ENCODE results near the gene WNT9A. TPM values are rescaled to one million over a fixed set of nuclear protein-coding genes. Genes with fewer than 3 reads are reported as not detected.

The WNT9A gene
- total and polyA plus RNA-seq, 9 of the 15 experiments (the other 6 are each of a cell fraction or from before 2014, with no cell fraction given): 0.04 to 0.17 (median 0.10) TPM; not detected in 4

DNA sequence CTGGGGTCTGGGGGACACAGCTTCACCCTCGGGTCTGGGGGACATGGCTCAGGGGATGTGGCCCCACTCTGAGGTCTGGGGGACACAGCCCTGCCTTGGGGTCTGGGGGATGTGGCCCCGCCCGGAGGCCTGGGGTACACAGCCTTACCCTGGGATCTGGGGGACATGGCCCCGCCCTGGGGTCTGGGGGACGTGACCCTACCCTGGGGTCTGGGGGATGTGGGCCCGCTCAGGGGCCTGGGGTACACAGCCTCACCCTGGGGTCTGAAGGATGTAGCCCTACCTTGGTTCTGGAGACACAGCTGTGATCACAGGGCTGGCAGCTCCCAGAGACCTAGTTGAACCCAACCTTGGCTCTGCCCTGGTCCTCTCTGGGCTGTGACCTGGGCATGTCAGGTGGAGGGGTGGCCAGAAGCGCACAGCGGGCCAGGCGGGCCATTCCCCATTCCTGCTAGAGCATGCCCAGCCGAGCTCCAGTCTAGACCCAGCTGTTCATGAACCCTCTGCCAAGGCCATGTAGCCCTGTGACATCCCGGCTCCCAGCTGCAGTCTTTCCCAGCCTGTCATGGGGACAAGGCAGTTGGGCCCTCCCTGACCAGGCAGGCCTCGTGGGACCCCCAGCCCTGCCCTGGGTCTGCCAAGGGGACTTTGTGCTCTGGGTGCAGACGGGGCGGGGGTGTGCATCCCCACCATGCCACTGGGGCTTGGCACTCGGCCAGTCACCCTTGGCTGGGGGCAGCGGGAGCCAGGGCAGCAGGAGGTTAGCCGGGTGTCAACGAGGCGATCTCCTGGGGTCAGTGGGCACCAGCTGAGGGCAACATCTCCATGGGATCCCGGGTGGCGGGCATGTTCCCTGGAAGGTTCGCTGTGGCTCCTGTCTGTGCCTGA, 43.9 kb downstream of the WNT9A start:
- TF ChIP-seq FOSL1 (tag; conservative IDR thresholded peaks at IDR 0.05) (no peak), ARID2 (IDR thresholded peaks at IDR 0.05) (no peak), NFIC (IDR thresholded peaks at IDR 0.05) (peak; percentile 76), TAL1 (IDR thresholded peaks at IDR 0.05) (no peak)
- no peak overlapping the region for H2AFZ ChIP-seq (ENCODE audit: low read depth, low read length)
- 5% methylated on average over 21 of the region's 22 CpGs for WGBS (ENCODE audit: insufficient coverage, low coverage, missing lambda C conversion rate)
- no peaks in the 10 kb centered on the region for H3K9me3 ChIP-seq (replicated peaks; ENCODE audit: control insufficient read depth, insufficient read depth, low read depth, low read length)
- no peaks in the 10 kb centered on the region; the same call in none of the 2 replicates for H4K20me1 ChIP-seq (replicated peaks; ENCODE audit: control insufficient read depth, insufficient read depth, low read length)
- in situ Hi-C loops (cut with MboI) (no loop called here), intact Hi-C loops (cut with micrococcal nuclease) (no loop called here)
- no peaks in the 10 kb centered on the region for H3K36me3 ChIP-seq (ENCODE audit: control insufficient read depth, insufficient read depth, low read length)
- no peak overlapping the region for H3K4me3 ChIP-seq
- ATAC-seq: no peak
- no peaks in the 10 kb centered on the region for H3K79me2 ChIP-seq (ENCODE audit: control insufficient read depth, insufficient read depth, low read length)
- H3K9me1 ChIP-seq (ENCODE audit: control insufficient read depth, insufficient read depth, low read length): peaks cover 6% of the 10 kb centered on the region
- BruUV-seq (replicated peaks): no TSS peak
- ChIA-PET CTCF (ENCODE audit: low intra/inter-chr PET ratio) (no interaction called here), POLR2A (interaction anchor here (1.0 kb wide), 1 partner anchor 11 kb away, joined by 3 read pairs; no protein-coding TSS in a partner anchor)
- H3K4me1 ChIP-seq (replicated peaks in 1 of 2; ENCODE audit: control insufficient read depth in 2 of 2, insufficient read depth in 2 of 2, low read length in 2 of 2): peaks cover 0 to 48% of the 10 kb centered on the region in 2 experiments; a peak in 2 of 5 replicates
- H3K27ac ChIP-seq (ENCODE audit: extremely low read depth, low read depth, low read length): no peak overlapping the region
- peak overlapping the region in 1 of 2 experiments; percentile 28; a peak in 2 of 4 replicates for H3K9ac ChIP-seq (ENCODE audit: insufficient read depth in 1 of 2, low read depth in 2 of 2, low read length in 2 of 2)
- no peak for DNase-seq (ENCODE audit: extremely low read depth in 1 of 4, low spot score in 3 of 4)
- no peak for FAIRE-seq
- peaks cover 0 to 19% of the 10 kb centered on the region in 2 experiments; a peak in 3 of 5 replicates for H3K27me3 ChIP-seq (ENCODE audit: control insufficient read depth in 2 of 2, insufficient read depth in 2 of 2, low read length in 2 of 2)
- H3K4me2 ChIP-seq (ENCODE audit: insufficient read depth, low read length): no peak overlapping the region

DNA sequence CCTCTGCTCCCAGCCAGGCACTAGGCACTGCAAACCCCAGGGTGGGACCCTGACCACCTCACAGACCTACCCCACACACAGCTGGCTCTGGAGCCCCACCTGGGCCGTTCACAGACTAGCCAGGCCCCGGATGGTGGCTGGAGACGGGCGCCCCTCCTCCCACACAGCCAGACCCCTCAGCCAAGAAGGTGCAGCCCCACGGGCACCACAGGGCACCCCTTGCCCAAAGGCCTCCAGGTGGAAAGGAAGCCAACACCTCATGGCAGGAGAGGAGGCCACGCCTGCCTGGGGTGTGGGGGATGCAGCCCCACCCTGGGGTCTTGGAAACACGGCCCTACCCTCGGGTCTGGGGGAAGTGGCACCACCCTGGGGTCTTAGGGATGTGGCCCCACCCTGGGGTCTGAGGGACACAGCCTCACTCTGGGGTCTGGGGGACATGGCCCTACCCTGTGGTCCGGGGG, 44.6 kb downstream of the WNT9A start:
- peaks cover 6% of the 10 kb centered on the region for H3K9me1 ChIP-seq (ENCODE audit: control insufficient read depth, insufficient read depth, low read length)
- H3K4me2 ChIP-seq (ENCODE audit: insufficient read depth, low read length): no peak overlapping the region
- H3K36me3 ChIP-seq (ENCODE audit: control insufficient read depth, insufficient read depth, low read length): no peaks in the 10 kb centered on the region
- intact Hi-C loops (cut with micrococcal nuclease): no loop called here
- CTCF ChIA-PET (ENCODE audit: low intra/inter-chr PET ratio): no interaction called here
- in situ Hi-C loops (cut with MboI): no loop called here
- no peak overlapping the region for H3K27ac ChIP-seq (ENCODE audit: extremely low read depth, low read depth, low read length)
- TF ChIP-seq, protein P1, sequence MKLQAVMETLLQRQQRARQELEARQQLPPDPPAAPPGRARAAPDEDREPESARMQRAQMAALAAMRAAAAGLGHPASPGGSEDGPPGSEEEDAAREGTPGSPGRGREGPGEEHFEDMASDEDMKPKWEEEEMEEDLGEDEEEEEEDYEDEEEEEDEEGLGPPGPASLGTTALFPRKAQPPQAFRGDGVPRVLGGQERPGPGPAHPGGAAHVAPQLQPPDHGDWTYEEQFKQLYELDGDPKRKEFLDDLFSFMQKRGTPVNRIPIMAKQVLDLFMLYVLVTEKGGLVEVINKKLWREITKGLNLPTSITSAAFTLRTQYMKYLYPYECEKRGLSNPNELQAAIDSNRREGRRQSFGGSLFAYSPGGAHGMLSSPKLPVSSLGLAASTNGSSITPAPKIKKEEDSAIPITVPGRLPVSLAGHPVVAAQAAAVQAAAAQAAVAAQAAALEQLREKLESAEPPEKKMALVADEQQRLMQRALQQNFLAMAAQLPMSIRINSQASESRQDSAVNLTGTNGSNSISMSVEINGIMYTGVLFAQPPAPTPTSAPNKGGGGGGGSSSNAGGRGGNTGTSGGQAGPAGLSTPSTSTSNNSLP (IDR thresholded peaks at IDR 0.05; ENCODE audit: borderline replicate concordance, low read depth, low read length): no peak
- TF ChIP-seq EWSR1 (IDR thresholded peaks at IDR 0.05; ENCODE audit: borderline replicate concordance, low read depth, partially characterized antibody): no peak
- TF ChIP-seq MTF1 (CRISPR knock-in tag; IDR thresholded peaks at IDR 0.05; ENCODE audit: borderline replicate concordance): no peak
- peaks cover 0 to 48% of the 10 kb centered on the region in 2 experiments; a peak in 2 of 5 replicates for H3K4me1 ChIP-seq (replicated peaks in 1 of 2; ENCODE audit: control insufficient read depth in 2 of 2, insufficient read depth in 2 of 2, low read length in 2 of 2)
- H3K79me2 ChIP-seq (ENCODE audit: control insufficient read depth, insufficient read depth, low read length): no peaks in the 10 kb centered on the region
- no peak for ATAC-seq
- DNase-seq (ENCODE audit: extremely low read depth in 1 of 4, low spot score in 3 of 4): no peak
- no peak for FAIRE-seq
- WGBS (ENCODE audit: insufficient coverage, low coverage, missing lambda C conversion rate): under 1% methylated on average over 8 of the region's 9 CpGs
- H3K4me3 ChIP-seq: no peak overlapping the region
- no peak overlapping the region for H2AFZ ChIP-seq (ENCODE audit: low read depth, low read length)
- POLR2A ChIA-PET: interaction anchor here (0.7 kb wide), 1 partner anchor 599 kb away, joined by 3 read pairs; no protein-coding TSS in a partner anchor
- H3K9me3 ChIP-seq (replicated peaks; ENCODE audit: control insufficient read depth, insufficient read depth, low read depth, low read length): no peaks in the 10 kb centered on the region
- H3K27me3 ChIP-seq (ENCODE audit: control insufficient read depth in 2 of 2, insufficient read depth in 2 of 2, low read length in 2 of 2): peaks cover 0 to 14% of the 10 kb centered on the region in 2 experiments; a peak in 2 of 5 replicates
- H3K9ac ChIP-seq (ENCODE audit: insufficient read depth in 1 of 2, low read depth in 2 of 2, low read length in 2 of 2): peak overlapping the region in 1 of 2 experiments; percentile 31; a peak in 1 of 4 replicates
- no TSS peak for BruUV-seq (replicated peaks)
- H4K20me1 ChIP-seq (replicated peaks; ENCODE audit: control insufficient read depth, insufficient read depth, low read length): no peaks in the 10 kb centered on the region; the same call in none of the 2 replicates
